SK-N-MC (cell line): ENCODE measurements around the gene LLGL1.

Experiments
- EZH2 ChIP-seq: fragments of 200-600 bp; sonication (generic); IDR thresholded peaks from one replicate; pipeline ENCODE4 v1.6.1; 2017; ENCODE audit warnings: antibody characterized with exemption
- POLR2AphosphoS5 ChIP-seq: IDR thresholded peaks from 2 replicates; pipeline ENCODE4 v1.6.1; 2012; ENCODE audit warnings: mild to moderate bottlenecking, low read depth, low read length, borderline replicate concordance

- TF ChIP-seq POLR2AphosphoS5 (no peak), EZH2 (no peak)
Observed at GRCh38 chr17:18250708-18251107, 25.3 kb downstream of the LLGL1 start.
